ENCODE data around the gene FNDC11.

Gene FNDC11

DNA sequence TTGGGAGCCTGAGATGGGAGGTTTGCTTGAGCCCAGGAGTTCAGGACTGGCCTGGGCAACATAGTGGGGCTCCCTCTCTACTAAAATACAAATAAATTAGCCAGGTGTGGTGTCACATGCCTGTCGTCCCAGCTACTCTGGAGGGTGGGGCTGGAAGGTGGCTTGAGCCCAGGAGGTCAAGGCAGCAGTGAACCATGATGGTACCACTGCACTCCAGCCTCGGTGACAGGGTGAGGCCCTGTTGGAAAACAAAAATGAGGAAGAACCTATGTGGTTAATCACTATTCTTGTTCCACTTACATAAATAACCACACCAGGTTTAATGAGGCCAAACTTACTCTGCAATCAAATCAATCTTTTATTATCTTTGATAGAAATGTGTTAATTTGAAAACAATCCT lies 28.0 kb upstream of the FNDC11 start:
- FAIRE-seq, result no peak

DNA sequence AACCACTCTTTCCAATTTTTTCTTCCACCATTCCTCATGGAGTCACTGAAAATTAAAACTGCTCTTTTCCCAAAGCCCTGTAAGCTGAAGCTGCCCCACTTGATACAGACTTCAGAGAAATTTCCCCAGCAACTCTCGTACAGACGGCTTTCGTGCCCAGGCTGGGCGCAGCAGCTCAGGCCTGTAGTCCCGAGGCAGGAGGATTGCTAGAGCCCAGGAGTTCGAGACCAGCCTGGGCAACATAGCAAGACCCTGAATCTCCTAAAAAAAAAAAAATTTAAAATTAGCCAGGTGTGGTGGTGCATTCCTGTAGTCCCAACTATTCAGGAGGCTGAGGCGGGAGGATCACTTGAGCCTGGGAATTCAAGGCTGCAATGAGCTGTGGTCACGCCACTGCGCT lies 26.8 kb upstream of the FNDC11 start:
- no peak for FAIRE-seq

DNA sequence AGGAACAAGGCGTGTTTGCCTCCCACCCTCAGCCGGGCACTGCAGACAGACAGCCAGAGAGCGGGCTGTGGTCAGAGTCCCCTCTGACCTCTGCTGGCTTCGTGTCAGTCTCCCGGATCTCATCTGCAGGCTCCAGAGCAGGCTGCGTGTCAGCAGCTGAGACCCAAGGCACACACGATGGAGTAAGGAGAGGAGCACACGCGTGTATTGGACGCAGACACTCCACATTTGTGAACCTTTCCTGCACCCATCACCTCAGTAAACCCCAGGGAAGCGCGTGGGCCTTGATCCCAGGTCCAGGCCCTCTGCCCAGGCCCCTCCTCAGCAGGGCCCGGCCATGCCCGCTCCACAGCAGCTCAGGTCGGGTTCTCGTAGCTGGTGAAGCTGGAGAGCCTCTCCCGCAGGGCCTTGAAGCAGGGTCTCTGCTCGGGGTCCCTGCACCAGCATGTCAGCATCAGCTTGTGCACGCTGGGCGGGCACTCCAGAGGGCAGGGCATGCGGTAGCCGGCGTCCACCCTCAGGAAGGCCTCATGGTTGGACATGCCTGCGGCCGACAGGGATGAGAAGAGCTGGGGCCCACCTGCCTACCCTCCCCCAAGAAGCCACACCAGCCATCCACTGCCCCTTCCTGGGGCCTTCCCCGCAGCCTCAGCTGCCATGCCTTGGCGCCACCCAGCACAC lies 24.6 kb upstream of the FNDC11 start:
- FAIRE-seq, result no peak

DNA sequence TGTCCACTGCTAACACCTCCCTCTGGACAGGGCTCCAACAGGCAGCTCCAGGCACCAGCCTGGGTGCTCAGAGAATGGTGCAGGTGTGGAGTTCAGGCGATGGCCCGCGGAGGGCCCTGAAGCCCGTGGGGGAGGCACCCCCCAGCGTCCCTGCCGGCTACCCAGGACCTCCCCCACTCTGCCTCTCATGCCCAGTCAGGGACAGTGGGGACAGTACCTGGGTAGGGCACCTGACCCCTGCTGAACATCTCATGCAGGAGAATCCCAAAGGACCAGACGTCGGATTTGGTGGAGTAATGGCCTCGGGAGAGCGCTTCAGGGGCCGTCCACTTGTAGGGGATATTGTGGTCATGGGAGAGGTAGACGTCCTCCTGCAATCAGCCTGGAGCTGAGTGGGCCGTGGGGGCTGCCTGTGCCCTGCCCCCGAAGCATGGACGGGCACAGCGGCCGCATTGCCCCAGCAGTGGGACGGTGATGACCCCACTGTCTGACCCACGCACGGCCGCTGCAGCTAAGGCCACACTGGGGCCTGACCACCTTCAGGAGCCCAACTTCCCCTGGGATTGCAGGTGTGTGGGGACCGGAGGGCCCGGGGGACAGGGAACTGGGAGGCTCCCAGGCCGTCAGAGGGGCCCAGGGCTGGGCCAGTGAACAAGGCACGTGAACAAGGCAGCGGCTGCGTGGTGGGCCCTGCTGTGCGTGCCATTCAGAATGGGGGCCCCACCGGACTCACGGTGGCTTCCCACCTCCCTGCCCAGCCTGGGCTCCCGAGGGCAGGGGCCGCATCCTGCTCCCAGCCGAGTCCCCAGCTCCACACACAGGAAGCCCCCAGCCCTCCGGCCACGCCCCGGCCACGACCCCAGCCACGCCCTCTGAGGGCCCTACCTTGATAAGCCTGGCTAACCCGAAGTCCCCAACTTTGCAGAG lies 23.8 kb upstream of the FNDC11 start:
- no peak for FAIRE-seq

DNA sequence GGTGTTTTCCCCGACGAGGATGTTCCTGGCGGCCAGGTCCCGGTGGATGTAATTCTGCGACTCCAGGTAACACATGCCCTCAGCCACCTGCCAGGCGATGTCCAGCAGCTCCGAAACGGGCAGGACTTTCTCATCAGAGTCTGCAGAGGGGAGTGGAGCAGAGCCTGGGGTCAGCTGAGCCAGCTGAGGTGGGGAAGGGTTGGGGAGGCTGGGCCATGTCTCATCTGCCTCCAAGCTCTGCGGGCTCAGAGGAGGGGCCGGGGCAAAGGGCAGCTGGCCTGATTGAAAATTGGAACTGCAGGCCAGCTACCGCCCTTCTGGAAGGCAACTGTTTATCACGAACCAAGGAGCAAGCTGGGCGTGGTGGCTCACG lies 23.2 kb upstream of the FNDC11 start:
- FAIRE-seq, result no peak

DNA sequence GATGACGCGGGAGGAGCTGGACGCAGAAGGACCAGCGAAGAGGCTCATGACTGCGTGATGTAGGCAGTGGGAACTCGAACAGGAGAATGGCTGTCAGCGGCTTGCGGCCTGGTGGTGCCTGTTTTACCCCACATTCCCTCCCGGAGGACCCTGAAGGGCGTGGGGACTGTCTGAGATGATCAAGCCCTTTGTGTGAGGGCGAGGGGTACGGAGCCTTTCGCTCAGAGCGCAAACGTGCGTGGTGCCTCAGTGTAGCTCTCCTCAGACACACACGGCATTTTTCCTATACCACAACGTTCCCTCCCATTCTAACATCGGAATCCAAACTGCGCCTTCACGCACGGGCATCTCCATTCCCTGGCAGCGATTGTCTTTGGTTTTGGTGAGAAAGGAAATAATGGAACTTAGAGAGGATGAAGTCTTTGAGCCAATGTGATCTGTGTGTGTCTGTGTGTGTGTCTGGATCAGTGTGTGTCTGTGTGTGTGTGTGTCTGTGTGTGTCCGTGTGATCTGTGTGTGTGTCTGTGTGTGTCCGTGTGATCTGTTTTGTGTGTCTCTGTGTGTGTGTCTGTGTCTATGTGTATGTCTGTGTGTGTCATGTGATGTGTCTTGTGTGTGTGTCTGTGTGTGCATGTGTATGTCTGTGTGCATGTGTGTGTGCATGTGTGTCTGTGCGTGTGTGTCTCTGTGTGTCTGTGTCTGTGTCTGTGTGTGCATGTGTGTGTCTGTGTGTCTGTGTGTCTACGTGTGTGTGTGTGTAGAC lies 22.1 kb upstream of the FNDC11 start:
- no peak for FAIRE-seq

DNA sequence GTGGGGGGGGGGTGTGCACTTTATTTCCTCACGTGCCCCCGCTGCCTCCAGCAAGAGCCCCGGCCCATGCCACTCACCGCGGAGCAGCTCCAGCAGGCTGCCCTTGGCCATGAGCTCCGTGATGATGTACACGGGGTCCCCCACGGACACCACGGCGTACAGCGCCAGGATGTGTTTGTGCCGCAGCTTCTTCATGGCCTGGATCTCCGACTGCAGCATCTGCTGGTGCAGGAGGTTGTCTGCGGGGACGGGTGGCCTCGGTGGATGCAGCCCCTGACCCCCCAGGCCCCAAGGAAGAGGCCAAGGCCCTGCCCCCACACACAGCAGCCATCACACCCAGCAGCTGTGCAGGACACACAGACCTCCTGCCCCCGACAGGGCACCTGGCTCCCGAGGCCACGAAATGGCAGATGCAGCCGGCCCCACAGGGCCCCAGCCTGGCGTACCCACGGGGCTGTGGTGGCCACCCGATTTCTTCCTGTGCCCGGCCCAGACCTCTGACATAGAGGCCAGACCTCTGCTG lies 21.4 kb upstream of the FNDC11 start:
- FAIRE-seq, result no peak

DNA sequence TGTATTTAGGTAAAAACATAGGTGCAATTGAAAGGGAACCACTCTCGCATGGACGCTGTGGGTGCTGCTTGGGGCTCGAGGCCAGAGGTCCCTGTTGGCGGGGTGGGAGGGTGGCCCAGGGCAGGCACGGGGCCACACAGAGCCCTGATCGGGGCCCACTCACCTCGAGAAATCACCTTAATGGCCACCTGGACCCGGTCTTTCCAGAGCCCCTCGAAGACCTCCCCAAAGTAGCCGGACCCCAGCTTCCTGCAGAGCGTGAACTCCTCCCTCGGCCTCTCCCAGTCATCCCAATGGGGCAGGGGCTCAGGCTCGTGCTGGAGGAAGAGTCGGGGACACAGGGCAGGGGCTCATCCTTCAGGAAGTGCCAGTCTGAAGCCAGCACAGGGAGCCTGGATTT lies 20.6 kb upstream of the FNDC11 start:
- no peak for FAIRE-seq

DNA sequence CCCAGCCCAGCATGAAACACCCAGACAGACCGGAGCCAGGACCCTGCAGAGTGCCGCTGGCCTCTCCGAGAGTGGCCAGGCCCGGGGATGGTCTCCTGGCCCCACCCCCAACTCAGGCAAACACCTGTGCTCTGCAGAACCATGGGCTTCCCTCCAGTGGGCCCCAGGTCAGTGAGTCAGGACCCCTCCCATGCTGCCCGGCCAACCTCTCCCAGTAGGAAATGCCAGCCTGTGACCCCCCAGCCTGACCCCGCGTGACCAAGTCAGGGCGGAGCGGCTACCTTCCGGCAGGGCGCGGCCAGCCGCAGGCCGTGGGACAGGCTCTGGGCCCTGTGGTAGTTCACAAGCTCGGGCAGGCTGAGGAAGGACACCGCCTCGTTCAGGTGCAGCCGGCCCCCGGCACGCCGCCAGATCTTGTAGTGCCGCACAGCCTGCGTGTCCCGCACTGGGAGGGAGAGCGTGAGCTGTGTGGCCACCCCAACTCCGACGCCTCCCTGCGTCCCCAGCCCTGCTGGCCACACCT lies 20.0 kb upstream of the FNDC11 start:
- FAIRE-seq, result no peak

DNA sequence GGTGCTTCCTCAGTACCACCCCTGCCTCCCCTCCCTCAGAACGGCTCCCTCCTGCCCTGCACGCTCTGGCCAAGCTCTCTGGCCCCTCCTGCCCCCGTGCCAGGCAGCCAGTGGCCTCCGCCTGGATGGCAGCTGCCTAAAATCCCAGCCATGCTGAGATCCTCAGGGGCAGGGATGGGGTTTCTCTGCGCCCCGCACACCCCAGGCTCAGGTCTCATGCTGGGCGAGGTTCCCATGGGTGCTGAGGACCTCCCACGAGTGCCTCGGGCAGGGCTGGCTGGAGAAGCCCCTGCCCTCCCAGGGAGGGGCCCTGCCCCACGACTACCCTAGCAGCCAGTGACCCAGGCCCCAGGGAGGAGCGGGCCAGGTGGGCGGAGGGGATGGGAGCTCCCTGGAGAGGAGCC lies 19.5 kb upstream of the FNDC11 start:
- FAIRE-seq, result no peak

DNA sequence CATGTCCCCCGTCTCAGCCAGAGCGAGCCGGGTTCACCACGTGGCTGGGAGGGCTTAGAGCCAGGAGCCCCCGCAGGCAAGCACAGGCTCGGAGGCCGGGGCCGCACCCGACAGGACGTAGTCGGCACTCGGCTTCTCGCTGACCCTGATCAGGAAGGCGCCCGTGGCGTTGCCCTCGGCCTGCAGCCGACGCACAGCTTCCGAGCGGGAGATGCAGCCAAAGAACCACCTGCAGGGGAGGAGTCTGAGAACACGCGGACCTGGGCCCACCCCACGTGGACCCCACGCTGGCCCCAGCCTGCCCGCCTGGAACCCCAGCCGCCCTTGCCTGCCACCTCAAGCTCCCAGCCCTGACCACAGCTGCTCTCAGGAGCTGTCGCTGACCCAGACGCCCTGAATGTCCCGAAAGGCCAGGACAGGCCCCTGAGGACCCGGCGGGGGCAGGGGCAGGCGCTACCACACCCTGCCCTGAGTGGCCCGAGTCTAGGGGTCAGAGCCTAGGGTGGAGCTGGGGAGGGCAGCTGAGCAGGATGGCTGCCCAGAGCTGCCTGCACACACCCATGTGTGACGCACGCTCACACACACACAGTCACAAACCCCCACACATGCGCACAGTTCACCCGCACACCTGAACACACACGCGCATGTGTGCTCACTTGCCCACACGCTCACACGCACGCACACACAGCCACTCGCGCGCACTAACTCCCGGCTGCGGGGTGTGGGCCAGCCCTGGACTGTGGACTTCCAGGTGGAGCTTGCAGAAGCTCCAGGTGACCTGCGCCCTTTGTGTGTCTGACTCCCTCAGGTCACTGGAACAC lies 18.9 kb upstream of the FNDC11 start:
- FAIRE-seq, result no peak

DNA sequence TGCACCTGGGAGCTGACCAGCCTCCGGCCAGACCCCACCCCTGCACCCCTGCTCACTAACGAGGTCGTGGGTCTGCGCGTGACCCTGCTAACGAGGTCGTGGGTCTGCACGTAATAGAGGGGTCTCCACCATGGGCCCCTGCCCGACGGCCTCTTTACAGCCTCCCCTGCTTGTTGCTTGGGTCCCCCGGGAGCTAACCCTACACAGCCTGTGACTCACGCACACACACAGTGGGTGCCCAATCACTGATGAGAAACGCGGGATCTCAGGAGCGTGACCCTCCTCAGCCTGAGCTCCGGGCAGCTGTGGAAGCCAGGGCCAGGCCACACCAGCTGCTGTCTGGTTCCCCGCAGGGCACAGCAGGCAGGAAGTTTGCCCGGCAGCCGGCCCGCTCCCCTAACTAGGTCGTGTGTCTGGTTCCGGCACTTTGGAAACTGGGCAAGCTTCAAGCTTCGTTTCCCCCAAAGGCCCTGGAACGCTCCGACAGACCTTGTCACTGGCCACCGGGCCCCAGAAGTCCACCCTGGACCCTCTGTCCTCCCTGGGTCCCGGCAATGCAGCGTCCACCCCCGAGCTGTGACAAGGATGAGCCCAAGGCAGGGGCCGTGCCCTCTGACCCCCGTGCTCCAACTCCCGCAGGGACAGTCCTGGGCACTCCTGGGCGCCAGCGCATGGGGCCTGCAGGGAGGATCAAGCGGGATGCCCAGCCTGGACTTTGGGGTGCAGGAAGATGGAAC lies 17.6 kb upstream of the FNDC11 start:
- FAIRE-seq, result no peak

DNA sequence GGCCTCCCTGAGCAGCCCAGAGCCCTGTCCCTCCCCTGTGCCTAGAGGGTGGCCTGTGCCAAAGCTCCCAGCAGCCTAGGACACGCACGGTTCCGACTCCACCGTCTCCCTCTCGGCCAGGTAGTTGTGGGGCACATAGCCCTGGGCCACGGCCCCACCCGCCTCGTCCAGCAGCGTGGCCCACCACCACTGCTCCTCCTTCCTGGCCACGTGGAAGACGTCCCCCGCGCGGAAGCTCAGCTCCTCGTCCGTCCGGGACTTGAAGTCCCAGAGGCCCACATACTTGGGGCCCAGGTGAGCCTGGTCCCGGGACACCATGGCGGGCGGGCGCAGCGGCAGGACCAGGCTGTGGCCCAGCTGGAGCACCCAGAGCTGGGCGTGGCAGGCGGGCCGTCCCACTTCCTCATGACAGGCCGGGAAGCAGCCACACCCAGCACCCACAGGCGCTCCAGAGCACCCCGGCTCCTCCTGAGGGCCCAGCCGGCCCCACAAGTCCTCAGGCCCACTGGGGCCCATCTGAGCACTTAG lies 16.9 kb upstream of the FNDC11 start, which contains the start of gene PTK6:
PTK6 (minus strand) TSS at position 380 of the 528 bp plus-strand sequence; CDS start at position 318, 62 bp downstream.
- no peak for FAIRE-seq

DNA sequence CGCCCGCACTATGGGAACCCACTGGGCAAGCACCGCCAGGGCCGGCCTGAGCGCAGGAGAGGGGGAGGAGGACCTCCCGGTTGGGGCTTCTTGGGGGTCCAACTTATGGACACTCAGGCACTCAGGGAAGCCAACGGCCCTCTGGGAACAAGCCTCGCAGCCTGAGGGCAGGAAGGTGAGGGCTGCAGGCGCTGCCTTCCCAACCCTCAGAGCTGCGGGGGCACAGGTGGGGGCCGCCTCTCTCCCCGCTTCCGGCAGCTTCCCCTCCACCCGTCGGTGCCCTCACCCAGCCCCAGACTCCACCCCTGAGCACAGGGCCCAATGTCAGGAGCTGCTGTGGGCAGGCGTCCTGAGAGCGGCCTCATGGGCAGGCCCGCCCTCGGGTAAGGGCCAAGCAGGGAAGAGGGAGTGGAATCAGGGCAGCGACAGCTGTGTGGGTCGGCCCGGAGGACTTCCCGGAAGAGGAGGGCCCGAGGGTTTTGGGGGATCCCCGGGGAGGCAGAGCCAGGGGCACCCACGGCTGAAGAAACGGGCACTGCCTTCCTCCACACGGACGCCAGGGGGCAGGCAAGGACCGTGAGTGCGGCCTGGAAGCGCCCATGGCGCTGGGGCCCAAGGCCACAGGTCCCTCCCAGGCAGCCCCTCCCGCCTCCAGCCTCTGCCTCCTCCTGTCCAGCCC lies 16.3 kb upstream of the FNDC11 start:
- no peak for FAIRE-seq

DNA sequence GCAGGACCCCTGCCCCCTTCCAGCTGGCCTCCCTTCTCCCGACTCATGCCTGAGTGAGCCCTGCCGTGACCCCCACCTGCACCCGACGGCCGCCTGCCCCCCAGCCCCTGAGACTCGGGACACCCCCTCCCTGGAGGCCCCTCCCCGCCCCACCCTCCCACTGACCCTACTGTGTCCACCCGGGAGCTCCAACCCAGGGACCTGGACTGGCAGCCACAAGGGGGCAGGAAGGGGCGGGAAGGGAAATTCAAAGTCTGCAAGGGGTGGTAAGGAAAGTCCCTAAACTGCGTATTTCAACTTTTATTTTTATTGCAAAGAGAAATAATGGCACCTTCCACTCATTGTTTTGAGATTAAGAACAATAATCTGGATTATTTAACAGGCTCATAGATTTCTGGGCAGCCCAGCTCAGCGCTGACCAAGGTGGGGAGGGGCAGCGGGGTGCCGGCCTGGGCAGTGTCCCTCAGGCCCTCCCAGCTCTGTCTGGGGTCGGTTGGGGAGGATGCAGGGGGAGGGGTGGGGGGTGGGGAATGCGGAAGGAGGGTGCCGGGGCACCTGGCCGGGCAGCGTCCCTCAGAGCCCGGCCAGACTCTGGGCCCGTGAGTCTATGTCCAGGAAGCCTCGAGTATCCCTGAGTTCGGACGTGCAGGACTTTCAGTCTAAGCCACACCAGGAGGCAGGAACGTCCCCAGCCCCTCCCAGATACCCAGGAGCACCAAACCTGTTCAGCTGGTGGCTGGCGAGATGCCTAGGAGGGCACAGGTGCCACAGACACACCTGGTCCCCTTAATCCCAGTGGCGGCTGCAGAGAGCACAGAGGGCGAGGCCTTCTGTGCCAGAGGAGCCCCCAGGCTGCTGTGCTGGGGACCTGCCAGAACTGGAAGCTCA lies 15.5 kb upstream of the FNDC11 start:
- FAIRE-seq, result no peak

DNA sequence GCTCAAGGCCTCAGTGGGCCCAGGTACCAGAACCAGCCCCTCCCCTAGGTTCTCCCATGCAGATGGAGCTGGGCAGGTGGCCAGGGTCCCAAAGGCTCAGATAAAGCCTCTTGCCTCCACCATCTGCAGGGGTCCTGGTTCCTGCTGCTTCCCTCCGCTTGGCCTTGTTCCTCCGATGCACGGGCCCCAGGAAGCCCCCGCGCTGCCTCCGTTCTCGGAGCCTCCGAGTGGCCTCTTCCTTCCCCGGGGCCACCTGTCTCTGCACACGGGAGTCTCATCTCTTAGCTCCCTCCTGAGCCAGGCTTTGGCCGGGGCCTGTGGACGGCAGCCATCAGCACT lies 14.9 kb upstream of the FNDC11 start:
- FAIRE-seq, result no peak

DNA sequence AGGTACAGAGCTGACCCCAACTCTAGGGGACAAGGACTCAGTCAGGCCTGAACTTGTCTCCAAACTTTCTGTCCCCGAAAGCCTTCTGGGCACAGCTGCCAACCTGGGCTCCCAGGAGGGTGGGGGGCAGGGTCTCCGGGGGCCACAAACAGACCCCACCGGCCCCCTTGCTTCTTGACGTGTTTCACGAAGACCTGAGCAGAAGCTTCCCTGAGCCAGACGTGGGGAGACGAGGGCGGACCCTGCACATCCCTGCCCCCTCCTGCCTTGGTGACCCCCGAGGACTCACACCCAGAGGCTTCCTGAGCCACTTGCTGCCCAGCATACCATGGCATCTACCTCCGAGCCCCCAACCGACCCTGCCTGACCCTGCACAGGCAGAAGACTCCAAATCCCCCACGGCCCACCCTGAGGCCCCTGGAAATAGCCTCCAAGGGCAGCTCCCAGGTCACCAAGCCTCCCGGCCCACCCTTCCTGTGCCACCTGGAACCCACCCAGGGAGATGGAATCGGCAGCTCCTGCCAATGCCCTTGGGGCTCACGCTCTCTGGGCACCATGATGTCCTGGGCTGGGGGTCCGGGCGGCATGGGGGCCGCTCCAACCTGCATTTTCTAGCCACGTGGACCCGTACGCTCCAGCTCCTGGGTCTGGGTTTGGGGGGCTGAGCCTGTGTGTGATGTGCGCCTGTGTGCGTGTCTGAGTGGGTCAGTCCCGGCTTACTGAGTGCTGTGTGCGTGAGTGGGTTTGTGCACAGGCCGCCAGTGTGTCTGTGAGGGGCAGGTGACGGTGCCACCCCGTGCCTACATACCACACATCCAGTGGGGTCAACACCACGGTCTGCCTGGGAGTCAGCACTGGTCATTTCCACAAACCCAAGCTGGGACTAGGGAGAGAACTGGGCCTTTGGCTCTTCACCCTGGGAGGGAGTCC lies 14.3 kb upstream of the FNDC11 start:
- no peak for FAIRE-seq
